ENCODE measurements around the gene TPCN2.
A peak's percentile ranks its signal among the peaks of the same experiment; 100 is the strongest.
"Not testable (repeated sequence)": the region's sequence is repeated elsewhere in the genome, so short reads cannot be mapped to it uniquely, and the experiment has no call there.

Gene TPCN2

DNA sequence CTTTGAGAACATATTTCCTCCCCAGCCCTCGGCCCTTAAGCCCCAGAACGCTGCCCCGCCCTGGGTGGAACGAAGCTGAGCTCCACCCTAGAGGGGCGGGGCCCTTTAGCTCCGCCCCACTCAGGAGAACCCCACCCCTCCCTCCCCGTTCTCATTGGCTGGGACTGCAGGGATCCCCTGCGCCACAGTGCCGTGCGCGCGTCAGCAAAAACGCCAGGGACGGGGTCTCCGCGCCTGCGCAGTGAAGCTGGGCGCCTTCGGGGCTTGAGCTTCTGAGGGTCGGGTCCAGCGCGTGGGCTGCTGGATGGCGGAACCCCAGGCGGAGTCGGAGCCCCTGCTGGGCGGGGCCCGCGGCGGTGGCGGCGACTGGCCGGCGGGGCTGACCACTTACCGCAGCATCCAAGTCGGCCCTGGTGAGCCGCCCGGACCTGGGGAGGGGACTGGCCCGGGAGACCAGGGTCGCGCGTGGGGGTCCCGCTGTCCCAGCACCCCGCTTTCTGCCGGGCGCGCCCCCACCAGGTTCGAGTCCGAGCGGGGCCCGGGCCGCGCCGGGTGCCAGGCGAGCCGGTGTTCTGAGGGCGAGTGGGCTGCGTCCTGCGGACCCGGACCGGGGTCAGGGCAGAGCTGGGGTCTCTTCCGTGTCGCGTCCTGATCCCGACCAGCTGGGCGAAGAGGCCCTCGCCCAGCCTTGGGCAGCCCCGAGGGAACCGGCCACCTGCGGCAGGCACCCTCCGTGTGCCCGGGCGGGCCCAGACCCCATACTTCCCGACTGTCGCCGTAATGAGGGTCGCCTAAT is at the start of gene TPCN2:
TPCN2 (plus strand) TSS at position 239 of the 796 bp plus-strand sequence; CDS start at position 305, 66 bp downstream.
- peak; percentile 88 for DNase-seq (ENCODE audit: low read depth)

DNA sequence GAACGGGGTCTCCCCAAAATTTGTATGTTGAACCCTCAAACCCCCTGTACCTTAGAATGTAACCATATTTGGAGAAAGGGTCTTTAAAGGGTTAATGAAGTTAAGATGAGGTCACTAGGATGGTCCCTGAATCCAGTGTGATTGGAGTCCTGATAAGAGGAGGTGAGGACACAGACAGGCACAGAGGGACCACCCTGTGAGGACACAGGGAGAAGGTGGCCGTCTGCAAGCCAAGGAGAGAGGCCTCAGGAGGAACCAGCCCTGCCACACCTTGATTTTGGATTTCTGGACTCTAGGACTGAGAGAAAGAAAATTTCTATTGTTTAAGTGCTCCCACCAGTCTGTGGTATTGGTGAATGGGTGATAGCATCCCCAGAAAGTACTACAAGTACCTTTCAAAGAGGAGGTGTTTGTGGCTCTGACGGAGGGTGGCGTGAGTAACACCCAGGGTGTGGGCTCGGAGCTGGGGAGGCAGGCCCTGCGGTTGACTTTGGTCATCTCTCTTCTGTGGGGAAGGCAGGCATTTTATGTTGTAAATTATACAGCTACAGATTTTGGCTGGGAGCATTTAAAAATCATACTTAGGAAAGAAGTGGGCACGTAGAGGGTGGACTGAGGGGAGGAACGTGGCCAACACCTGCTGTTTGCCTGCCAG is 49.5 kb upstream of the TPCN2 start:
- no peak for DNase-seq (ENCODE audit: low read depth)

DNA sequence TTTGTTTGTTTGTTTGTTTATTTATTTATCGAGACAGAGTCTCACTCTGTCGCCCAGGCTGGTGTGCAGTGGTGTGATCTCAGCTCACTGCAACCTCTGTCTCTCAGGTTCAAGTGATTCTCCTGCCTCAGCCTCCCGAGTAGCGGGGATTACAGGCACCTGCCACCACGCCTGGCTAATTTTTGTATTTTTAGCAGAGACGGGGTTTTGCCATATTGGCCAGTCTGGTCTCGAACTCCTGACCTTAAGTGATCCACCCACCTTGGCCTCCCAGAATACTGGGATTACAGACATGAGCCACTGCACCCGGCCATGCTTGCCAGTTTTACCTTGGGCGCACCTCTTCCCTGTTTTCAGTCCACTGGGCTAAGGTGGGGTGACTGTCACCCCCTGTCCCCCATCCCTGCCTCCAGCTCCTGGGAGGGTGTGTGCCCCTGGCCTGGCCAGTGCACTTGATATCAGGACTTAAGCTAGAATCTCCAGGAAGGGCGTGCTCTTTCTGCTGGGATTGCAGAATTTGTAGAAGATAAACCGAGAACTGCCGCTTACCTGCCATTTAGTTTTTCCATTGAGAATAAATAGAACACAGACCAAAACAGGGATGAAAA is 48.9 kb upstream of the TPCN2 start:
- not testable (repeated sequence) for DNase-seq (ENCODE audit: low read depth)

DNA sequence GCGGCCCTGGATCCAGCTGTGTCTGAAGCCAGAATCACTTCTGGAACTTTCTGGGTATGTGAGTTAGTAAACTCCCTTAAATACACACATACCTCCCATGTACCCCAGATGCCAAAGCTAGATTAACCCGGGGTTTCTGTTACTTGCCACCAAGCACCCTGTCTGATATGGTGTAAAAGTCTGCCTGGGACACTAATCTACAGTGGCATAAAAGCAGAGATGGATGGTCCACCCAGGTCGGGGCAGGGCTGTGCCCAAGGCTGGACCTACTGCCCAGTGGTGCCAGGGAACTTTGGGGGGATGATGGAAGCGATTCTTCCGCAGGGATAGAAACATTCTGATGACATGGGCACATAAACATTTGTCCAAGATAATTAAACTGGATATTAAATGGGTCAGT is 48.3 kb upstream of the TPCN2 start:
- DNase-seq (ENCODE audit: low read depth): no peak

DNA sequence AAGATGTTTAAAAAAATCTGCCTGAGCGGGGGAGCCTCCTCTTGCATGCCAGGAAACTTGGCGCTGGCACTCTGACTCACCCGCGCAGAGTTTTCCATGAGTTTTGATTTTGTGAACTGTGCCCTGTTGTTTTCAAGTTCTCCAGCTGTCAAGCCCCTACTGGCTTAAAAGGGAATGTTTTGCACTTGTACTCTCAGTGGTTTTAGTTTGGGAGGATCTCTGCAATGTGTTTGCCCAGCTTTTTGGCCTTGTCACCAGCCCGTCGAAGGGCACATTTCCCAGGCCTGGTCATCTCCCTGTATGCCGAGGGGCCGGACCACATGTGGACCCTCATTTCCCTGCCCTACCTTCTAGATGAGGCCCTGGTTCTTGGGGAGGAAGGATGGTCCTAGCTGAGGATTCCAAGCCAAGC is 47.9 kb upstream of the TPCN2 start:
- DNase-seq (ENCODE audit: low read depth): no peak

DNA sequence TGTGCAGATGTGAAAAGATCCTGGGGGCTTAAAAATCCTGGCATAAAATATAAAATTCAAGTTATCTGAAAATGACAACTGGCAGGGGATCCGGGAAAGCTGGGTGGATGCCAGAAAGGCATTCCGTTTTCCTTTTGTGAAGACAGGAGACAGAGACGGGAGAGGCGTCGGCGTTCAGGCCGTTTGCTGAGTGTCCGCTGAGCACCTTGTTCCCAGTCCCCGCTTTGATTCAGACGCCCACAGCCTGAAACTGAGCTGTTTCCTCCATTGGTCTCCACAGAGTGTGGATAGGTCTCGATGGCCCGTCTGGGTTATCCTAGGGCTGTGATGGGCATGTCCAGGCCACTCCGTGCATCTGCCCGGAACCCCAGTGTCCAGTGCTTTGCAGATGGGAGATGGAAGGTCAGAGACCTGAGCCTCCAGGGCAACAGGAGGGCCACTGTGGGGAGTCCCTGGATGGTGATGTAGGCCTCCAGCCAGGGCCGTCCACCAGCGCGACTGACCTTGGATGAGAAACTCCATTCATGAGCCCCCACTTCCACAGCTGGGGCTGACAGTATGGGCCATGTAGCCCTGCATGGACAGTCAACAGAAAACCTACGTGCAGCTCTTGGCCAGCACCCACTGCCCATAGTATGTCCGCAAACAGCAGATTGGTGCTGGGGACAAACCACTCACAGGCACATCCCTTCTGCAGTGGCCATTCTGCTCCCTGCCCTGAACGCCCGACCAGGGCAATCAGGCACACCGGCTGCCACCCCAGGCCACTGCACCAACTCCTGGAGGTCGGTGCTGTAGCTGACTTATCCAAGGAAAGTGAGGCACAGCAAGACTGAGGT is 47.3 kb upstream of the TPCN2 start:
- DNase-seq (ENCODE audit: low read depth): no peak

DNA sequence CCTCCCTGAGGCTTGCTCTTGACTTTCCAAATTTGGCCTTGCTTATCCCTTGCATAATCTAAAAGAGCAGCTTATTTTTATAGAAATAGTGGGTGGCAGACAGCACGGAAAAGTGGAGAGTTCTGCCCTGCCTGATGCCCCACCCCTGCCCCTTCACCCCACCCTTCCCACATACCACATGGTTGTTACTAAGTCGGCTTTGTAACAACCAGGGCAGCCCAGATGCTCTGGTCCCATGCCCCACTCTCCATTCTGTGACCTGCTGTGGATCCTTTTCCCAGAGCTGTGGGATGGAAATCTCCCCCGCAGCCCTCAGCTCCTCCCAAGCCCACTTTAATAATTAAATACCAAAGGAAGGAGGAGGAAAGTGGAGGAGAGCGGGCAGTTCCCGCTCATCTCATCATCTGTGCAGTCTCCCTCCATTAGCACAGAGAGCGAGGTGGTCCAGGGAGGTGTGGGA is 46.6 kb upstream of the TPCN2 start:
- no peak for DNase-seq (ENCODE audit: low read depth)

DNA sequence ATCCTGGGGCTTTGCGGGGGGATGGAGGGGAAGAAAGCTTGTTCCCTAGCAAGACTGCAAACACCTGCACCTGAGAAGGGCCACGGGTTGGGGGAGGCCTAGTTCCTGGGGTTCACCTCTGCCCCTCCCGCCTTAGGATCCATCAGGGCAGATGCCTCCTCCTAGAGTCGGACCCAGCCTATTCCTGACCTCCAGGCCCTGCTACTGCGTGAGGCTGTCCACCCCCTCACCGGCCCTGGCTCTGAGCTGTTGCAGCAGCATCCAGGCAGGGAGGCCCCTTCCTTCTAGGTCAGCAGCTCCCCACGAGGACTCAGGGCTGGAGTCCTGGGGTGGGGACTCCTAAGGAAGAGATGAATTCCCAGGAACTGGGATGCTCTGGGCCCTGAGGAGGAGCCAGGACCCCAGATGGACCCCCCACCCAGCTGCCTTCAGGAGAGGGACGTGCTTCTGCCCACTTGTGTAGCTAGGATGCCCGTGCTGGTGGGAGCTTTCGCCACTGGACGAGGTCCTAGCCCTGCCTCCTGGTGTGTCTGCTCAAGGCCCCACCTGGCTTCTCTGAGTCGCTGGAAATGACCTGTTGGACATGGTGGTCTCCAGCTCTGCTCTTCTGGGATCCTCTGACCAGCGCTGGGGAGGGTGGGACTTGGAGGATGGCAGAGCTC is 46.0 kb upstream of the TPCN2 start:
- no peak for DNase-seq (ENCODE audit: low read depth)

DNA sequence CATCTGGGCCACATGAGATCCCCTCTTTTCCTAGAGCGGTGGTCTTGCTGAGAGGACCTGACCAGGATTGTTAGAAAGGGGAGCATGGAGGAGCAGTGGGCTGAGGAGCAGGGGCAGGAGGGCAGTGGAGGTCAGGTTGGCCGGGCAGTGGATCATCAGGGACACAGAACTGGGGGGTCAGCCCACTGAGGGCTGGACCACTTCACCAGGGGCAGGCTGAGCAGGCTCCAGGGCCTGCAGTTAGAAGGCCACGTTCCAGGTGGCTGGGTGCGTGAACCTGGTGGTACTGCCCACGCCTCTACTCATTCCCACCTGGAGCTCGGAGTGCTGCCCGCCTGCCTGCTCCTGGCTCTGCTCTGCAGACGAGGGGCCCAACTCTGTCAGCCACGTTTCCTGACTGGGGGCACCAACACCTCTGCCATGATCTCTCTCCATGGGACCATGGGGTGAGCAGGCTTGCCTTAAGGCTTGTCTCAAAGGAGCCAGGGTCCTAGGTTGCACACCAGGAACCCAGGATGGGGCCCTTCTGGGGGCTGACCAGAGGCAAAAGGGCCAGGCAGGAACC is 45.3 kb upstream of the TPCN2 start:
- no peak for DNase-seq (ENCODE audit: low read depth)

DNA sequence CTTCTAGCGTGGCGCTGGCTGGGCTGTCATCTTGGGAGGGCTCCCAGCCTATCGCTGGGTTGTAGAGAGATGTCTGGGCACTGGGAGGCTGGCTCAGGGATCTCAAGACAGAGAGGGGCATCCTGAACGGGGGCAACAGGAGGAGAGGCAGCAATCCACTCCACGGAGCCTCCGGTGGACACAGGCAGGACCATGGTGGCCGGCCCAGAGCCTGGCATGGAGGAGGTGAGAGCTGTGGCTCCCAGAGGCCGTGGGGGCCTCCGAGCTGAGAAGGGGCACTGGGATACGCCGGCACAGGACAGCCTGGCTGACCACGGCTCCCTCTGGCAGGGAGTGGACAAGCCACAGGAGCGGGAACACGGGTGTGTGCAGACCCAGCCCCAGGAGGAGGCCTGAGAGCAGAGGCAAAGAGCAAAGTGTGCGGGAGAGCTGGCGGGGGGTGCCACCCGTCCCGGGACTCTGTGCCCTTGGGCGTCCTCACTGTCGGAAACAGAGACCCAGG is 44.8 kb upstream of the TPCN2 start:
- no peak for DNase-seq (ENCODE audit: low read depth)

DNA sequence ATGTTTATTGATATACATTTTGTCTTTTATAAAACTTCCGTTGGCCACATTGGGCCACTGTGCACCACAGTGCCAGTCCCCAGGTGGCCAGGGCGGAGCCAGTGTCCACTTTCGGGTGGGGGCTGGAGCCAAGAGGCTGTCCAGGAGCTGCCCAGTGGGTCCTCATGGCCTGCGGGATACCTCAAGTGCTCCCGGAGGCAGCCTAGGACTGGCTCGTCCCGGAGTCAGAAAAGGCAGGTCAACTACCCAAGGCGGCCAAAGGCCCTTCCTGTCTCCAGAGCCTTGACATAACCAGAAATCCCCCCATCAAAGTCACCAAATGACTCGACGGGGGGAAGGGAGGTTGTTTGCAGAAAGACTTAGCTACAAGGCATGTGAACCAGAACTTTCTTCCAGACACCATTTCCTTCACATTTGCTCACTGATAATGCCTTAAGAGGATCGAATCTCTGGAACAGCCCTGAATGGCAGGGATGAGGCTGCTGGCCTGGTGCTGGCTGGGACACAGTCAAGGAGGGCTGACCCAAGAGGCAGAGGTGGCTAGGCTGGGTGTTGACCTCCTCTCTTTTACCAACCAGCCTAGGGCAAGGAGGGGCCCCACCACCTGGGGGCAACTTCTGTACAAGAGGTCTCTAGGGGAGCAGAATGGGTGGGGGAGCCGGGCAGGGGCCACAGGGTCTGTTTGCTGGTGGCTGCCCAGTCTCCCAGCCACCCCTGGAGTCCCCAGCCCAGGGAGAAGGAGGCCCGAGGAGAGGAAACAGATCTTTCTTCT is 44.1 kb upstream of the TPCN2 start:
- DNase-seq (ENCODE audit: low read depth): no peak

DNA sequence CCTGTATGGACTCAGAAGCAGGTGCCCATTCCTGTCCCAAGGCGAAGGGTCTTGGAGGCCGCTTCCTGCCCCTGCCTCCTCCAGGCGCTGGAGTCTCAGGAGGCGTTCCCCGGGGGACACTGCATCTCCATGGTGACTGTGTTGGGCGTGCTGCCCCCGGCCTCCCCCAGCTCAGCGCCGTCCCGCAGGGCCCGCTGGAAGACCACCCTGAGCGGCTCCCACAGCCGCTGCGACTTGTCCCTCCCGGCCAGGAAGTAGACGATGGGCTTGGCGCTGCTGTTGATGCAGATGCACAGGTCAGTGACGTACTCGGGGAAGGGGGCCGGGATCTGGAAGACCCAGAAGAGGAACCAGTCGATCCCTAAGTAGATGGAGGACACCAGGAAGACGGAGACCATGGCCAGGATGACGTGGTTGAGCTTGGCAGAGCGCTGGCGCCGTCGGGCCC is 43.5 kb upstream of the TPCN2 start:
- DNase-seq (ENCODE audit: low read depth): no peak

DNA sequence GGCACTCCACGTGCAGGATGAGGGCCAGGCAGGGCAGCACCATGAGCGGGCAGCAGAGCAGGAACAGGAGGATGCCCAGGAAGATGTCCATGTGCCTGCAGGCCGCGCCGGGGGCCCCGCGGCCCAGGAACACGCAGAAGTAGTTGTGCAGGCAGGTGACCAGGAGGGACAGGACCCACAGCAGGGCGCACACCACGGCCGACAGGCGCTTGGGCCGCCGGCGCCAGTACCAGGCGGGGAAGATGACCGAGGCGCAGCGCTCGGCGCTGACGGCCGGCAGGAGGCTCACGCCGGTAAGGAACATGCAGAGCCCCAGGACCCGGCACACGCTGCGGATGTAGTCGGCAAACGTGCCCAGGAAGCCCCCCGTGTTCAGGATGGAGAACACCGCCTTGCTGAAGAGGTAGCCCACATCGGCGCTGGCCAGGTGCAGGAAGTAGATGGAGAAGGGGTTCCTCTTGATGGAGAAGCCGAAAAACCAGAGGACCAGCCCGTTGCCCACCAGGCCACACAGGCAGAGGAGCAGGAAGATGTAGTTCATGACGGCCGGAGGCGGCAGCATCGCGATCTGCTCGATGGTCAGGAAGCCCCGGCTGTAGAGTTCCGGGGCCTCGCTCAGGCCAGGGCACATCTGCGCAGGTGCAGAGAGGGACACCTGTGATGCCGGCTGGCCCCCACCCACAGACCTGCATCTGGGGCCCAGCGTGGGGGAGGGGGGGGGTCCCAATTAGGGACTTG is 42.9 kb upstream of the TPCN2 start:
- DNase-seq (ENCODE audit: low read depth): no peak

DNA sequence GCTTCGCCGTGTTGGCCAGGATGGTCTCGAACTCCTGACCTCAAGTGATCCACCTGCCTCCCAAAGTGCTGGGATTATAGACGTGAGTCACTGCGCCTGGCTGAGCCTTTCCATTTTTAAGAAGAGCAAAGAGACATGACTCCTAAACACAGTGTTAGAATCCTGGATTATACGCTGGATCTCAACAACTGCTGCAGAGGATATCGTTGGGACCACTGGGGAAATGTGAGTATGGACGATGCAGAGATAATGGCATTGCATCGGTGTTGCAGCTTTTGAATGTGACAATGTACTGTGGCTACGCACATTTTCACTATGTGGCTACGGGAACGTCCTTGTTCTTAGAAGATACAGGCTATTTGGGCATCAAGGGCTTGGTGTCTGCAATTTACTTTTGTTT is 41.9 kb upstream of the TPCN2 start:
- DNase-seq (ENCODE audit: low read depth): no peak

DNA sequence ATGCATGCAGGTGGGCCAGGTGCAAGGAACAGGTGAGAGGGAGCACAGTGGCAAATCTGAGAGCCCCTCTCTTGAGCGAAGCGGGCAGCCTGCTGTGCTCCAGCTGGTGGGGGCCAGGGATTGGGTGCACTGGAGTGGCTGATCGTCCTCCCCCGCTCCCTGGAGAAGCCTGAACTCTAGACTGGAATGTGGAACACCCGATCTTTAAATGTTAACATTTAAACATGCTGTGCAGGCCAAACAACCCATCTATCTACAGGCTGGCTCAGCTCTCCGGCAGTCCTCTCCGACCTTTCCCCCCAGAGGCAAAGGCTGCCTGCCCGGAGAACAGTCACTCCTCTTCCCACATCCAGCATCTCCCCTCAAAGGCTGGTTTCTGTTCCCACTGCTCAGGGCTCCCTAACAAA is 40.8 kb upstream of the TPCN2 start:
- DNase-seq (ENCODE audit: low read depth): no peak

DNA sequence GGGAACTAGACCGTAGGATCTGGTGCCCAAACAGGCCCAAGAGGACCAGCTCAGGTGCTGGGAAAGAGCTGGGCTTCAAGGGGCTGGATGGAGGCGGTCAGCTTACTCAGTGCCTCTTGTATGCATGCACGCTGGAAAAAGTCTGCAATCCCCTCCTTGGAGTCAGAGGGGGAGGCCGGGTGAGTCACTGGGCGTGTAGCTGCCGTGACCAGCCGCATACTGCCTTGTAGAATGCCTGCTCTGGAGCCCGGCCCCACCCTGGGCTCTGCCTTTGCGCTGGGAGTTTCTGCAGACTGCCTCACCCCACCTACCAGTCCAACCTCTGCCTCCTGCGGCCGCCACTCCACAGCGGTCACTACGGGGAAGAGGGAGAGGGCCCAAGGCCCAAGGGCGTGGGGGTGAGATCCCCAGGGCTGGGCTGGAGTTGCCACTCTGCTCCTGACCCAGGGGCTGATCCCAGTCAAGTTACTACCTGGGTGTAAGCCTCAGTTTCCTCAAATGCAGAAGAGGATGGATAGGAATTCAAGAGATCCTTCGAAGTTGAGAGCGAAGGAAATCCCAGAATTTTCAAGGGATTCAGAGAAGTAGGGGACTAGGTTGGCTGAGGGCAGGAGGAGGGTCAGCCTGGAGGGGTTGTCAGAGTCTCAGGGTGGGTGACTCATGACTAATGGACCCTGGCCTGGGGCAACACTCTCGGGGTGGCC is 39.8 kb upstream of the TPCN2 start:
- DNase-seq (ENCODE audit: low read depth): no peak

DNA sequence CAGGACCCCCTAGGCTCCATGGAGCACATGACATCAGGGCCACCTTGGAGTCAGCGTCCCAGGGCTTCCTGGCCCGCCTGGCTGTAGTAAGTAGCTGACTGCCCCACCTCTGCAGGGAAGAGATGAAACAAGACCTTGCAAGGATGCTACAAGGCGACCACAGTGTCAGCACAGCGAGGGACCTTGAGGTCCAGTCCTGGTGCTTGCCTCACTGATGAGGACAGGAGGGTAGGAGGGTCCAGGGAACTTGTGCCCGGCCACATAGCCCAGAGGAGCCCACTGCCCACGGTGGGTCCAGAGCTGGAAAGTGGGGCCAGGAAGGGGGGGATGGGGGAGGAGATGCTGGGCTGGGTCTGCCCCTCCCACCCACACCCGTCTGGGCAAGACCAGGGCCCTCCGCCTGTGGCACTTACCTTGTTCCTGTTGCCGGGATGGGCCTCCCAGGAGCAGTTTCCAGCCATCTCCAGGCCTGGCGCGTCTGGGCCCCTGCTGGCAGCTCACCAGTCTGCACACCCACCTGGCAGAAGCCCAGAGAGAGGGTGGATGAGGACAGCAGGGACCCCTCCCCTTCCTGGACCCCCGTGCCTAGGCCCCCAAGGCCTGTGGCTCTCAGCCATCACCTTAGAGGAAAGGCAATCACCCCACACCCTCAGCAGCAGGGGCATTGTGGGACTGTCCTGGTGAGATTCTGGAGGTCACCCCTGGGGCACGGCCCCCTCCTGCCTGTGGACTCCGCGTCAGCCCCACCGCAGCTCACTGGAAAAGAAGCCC is 39.1 kb upstream of the TPCN2 start:
- DNase-seq (ENCODE audit: low read depth): no peak

DNA sequence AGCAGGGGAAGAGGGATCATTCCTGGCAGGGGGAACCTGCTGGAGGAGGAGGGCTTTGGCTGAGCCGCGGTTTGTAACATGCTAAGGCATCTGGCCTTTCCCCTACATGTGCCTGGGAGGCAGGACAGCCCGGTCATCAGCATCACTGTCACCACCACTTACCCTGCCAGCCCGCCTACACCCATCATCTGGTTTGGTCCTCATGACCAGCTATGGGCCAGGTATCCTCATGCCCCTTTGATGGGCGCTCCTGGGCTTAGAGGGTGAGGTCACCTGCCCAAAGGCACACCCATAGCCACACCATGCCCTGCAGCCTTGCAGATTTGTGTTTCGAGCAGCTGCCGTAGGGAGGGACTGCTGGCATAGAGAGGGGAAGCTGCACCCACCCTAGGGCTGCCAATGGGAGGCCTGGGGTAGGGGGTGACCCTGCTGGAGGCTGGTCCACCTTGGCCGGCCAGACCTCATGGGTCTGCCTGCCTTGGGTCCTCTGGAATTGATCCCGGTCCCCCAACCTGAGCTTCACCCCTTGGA is 38.3 kb upstream of the TPCN2 start:
- no peak for DNase-seq (ENCODE audit: low read depth)

Measured in activated T-cell treated with anti-CD3 and anti-CD28 coated beads for 24 hours (primary cell).